H9 (cell line): ENCODE measurements around the gene TEF. TPM values are rescaled to one million over a fixed set of nuclear protein-coding genes. Genes with fewer than 3 reads are reported as not detected.

ENCODE experiments used
- DNase-seq: peaks from one replicate; pipeline ENCODE4 v3.0.0-alpha.2; 2017
- H2AFZ ChIP-seq: one replicate; pipeline ENCODE4 v1.6.1; 2013; ENCODE audit warnings: mild to moderate bottlenecking, low read length, control low read depth, moderate library complexity
- H2AK5ac ChIP-seq: 2 replicates; pipeline ENCODE4 v1.6.1; 2013; ENCODE audit warnings: low read length, control low read depth, mixed read lengths; ENCODE audit not compliant: insufficient read length
- H2BK120ac ChIP-seq: one replicate; pipeline ENCODE4 v1.6.1; 2013; ENCODE audit warnings: low read depth, mild to moderate bottlenecking, low read length, control low read depth, inconsistent platforms; ENCODE audit not compliant: poor library complexity, severe bottlenecking
- H2BK12ac ChIP-seq: 2 replicates; pipeline ENCODE4 v1.6.1; 2013; ENCODE audit warnings: low read length, control low read depth, mixed read lengths, low read depth; ENCODE audit not compliant: insufficient read length
- H2BK15ac ChIP-seq: 2 replicates; pipeline ENCODE4 v1.6.1; 2013; ENCODE audit warnings: low read depth, low read length, control low read depth
- H2BK20ac ChIP-seq: one replicate; pipeline ENCODE4 v1.6.1; 2013; ENCODE audit warnings: low read depth, mild to moderate bottlenecking, low read length, control low read depth, inconsistent platforms; ENCODE audit not compliant: poor library complexity, severe bottlenecking
- H2BK5ac ChIP-seq: 2 replicates; pipeline ENCODE4 v1.6.1; 2013; ENCODE audit warnings: low read length, control low read depth, mixed read lengths; ENCODE audit not compliant: insufficient read length
- H3K14ac ChIP-seq: 2 replicates; pipeline ENCODE4 v1.6.1; 2013; ENCODE audit warnings: low read length, control low read depth; ENCODE audit not compliant: insufficient read depth
- H3K18ac ChIP-seq: 2 replicates; pipeline ENCODE4 v1.6.1; 2013; ENCODE audit warnings: low read depth, mild to moderate bottlenecking, mixed read lengths, low read length, control low read depth; ENCODE audit not compliant: insufficient read length
- H3K23ac ChIP-seq: 2 replicates; pipeline ENCODE4 v1.6.1; 2013; ENCODE audit warnings: low read length, control low read depth, mixed read lengths, low read depth; ENCODE audit not compliant: insufficient read length
- H3K23me2 ChIP-seq: 2 replicates; pipeline ENCODE4 v1.6.1; 2013; ENCODE audit warnings: low read depth, mild to moderate bottlenecking, mixed read lengths, low read length, control low read depth; ENCODE audit not compliant: insufficient read length, poor library complexity, severe bottlenecking
- H3K27ac ChIP-seq: 2 replicates; pipeline ENCODE4 v1.5.1; 2013; ENCODE audit warnings: low read length, control low read depth, mixed read lengths, low read depth; ENCODE audit not compliant: insufficient read length
- H3K27me3 ChIP-seq: 2 replicates; pipeline ENCODE4 v1.6.1; 2013; ENCODE audit warnings: low read length, control low read depth, inconsistent platforms; ENCODE audit not compliant: insufficient read depth
- H3K4ac ChIP-seq: 2 replicates; pipeline ENCODE4 v1.6.1; 2013; ENCODE audit warnings: low read depth, mild to moderate bottlenecking, control low read depth, inconsistent platforms, low read length, moderate library complexity
- H3K4me1 ChIP-seq: 2 replicates; pipeline ENCODE4 v1.6.1; 2013; ENCODE audit warnings: low read length, control low read depth, inconsistent platforms; ENCODE audit not compliant: insufficient read depth
- H3K4me2 ChIP-seq: 2 replicates; pipeline ENCODE4 v1.6.1; 2013; ENCODE audit warnings: low read length, control low read depth, mixed read lengths; ENCODE audit not compliant: insufficient read length, insufficient read depth
- H3K56ac ChIP-seq: 2 replicates; pipeline ENCODE4 v1.6.1; 2013; ENCODE audit warnings: low read depth, mild to moderate bottlenecking, mixed read lengths, low read length, control low read depth; ENCODE audit not compliant: insufficient read length
- H3K79me1 ChIP-seq: 2 replicates; pipeline ENCODE4 v1.6.1; 2013; ENCODE audit warnings: low read depth, mild to moderate bottlenecking, moderate library complexity, low read length, control low read depth, inconsistent platforms; ENCODE audit not compliant: insufficient read depth, poor library complexity, severe bottlenecking
- H3K79me2 ChIP-seq: 2 replicates; pipeline ENCODE4 v1.6.1; 2013; ENCODE audit warnings: low read length, control low read depth, inconsistent platforms; ENCODE audit not compliant: insufficient read depth
- H3K9ac ChIP-seq: 2 replicates; pipeline ENCODE4 v1.6.1; 2013; ENCODE audit warnings: low read length, control low read depth, mixed read lengths; ENCODE audit not compliant: insufficient read length; ENCODE audit errors: extremely low read depth
- H3K9me3 ChIP-seq: one replicate; pipeline ENCODE4 v1.6.1; 2013; ENCODE audit warnings: low read depth, low read length, inconsistent platforms; ENCODE audit not compliant: control insufficient read depth
- H3T11ph ChIP-seq: one replicate; pipeline ENCODE4 v1.6.1; 2013; ENCODE audit warnings: mild to moderate bottlenecking, low read length, control low read depth, inconsistent platforms
- H4K20me1 ChIP-seq: one replicate; pipeline ENCODE4 v1.6.1; 2013; ENCODE audit not compliant: control insufficient read depth, insufficient read length, insufficient read depth
- H4K5ac ChIP-seq: 2 replicates; pipeline ENCODE4 v1.6.1; 2013; ENCODE audit warnings: low read depth, mild to moderate bottlenecking, mixed read lengths, low read length, control low read depth; ENCODE audit not compliant: insufficient read length
- H4K8ac ChIP-seq: replicated peaks from 2 replicates; pipeline ENCODE4 v1.6.1; 2013; ENCODE audit warnings: low read length, control low read depth, mixed read lengths, low read depth; ENCODE audit not compliant: insufficient read length
- H4K91ac ChIP-seq: 2 replicates; pipeline ENCODE4 v1.6.1; 2013; ENCODE audit warnings: low read depth, mild to moderate bottlenecking, moderate library complexity, mixed read lengths, low read length, control low read depth; ENCODE audit not compliant: insufficient read length
- H3K27ac Mint-ChIP-seq, 3 experiments: 2 replicates in 2 of 3; 3 replicates in 1 of 3; pipeline ENCODE4 v1.8.0; 2020 to 2021; ENCODE audit warnings: mixed read lengths in 3 of 3, mild to moderate bottlenecking in 1 of 3, moderate library complexity in 1 of 3
- H3K27me3 Mint-ChIP-seq: 2 replicates; pipeline ENCODE4 v1.8.0; 2021; ENCODE audit warnings: low read depth, mild to moderate bottlenecking, moderate library complexity, mixed read lengths
- H3K36me3 Mint-ChIP-seq, 3 experiments: 2 replicates in 2 of 3; 3 replicates in 1 of 3; pipeline ENCODE4 v1.8.0; 2020 to 2021; ENCODE audit warnings: low read depth in 3 of 3, mixed read lengths in 3 of 3; ENCODE audit not compliant: insufficient read depth in 1 of 3
- H3K4me1 Mint-ChIP-seq, 2 experiments: 2 replicates each; pipeline ENCODE4 v1.8.0; 2020; ENCODE audit warnings: mixed read lengths in 2 of 2
- H3K4me3 Mint-ChIP-seq, 2 experiments: 2 replicates in 1 of 2; 3 replicates in 1 of 2; pipeline ENCODE4 v1.8.0; 2020 to 2021; ENCODE audit warnings: mild to moderate bottlenecking in 2 of 2, mixed read lengths in 2 of 2, moderate library complexity in 1 of 2
- H3K9me3 Mint-ChIP-seq, 2 experiments: 2 replicates in 1 of 2; 3 replicates in 1 of 2; pipeline ENCODE4 v1.8.0; 2020; ENCODE audit warnings: mild to moderate bottlenecking in 2 of 2, mixed read lengths in 2 of 2, moderate library complexity in 1 of 2
- total RNA-seq: library from RNA; stranded (reverse); gene quantifications from 2 replicates; pipeline ENCODE4 v1.2.1, GENCODE V29; 2021
- TF ChIP-seq, protein P1 (sequence below): fragments of 200-600 bp; sonication (generic); conservative IDR thresholded peaks from 3 replicates; pipeline ENCODE4 v1.8.0; 2021; ENCODE audit warnings: antibody characterized with exemption, mild to moderate bottlenecking

The TEF gene
- total RNA-seq, 1 experiment from 2014 or later, result 17.9 TPM

DNA sequence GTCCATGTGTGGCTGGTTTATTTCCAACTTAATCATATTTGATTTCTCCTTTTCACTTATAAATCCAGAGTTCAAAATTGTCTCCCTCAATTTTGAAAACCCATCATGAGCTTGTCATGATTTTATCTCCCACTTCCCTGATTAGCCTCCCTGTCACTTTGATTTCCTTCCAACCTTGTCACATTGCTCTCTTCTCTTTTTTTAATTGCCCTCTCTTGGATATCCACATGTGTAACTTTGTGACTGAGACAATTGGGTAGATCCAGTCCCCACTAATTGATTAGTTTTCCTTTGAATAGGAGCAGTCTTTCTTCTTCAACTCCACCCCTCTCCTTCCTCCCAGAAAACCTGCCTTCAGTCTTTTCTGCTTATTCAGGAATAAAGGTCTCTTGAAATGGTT lies 2.4 kb downstream of the TEF start:
- no peaks in the 10 kb centered on the region; a peak in 1 of 5 replicates for H3K9me3 Mint-ChIP-seq
- H2AK5ac ChIP-seq, result no peak overlapping the region
- H4K5ac ChIP-seq, result no peak overlapping the region
- peaks cover 2 to 16% (median 15%) of the 10 kb centered on the region in 3 experiments; a peak in 5 of 7 replicates for H3K36me3 Mint-ChIP-seq
- H2BK12ac ChIP-seq, result no peak overlapping the region
- H3K23ac ChIP-seq, result no peak overlapping the region
- H3T11ph ChIP-seq, result no peak overlapping the region
- H2AFZ ChIP-seq, result no peak overlapping the region
- no peak overlapping the region for H2BK20ac ChIP-seq
- no peaks in the 10 kb centered on the region; the same call in 1 of the 2 replicates for H3K27me3 Mint-ChIP-seq
- H3K27me3 ChIP-seq, result no peaks in the 10 kb centered on the region
- TF ChIP-seq, protein P1, sequence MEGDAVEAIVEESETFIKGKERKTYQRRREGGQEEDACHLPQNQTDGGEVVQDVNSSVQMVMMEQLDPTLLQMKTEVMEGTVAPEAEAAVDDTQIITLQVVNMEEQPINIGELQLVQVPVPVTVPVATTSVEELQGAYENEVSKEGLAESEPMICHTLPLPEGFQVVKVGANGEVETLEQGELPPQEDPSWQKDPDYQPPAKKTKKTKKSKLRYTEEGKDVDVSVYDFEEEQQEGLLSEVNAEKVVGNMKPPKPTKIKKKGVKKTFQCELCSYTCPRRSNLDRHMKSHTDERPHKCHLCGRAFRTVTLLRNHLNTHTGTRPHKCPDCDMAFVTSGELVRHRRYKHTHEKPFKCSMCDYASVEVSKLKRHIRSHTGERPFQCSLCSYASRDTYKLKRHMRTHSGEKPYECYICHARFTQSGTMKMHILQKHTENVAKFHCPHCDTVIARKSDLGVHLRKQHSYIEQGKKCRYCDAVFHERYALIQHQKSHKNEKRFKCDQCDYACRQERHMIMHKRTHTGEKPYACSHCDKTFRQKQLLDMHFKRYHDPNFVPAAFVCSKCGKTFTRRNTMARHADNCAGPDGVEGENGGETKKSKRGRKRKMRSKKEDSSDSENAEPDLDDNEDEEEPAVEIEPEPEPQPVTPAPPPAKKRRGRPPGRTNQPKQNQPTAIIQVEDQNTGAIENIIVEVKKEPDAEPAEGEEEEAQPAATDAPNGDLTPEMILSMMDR, result no peak
- H2BK15ac ChIP-seq, result no peak overlapping the region
- H3K4me2 ChIP-seq, result no peak overlapping the region
- no peaks in the 10 kb centered on the region for H3K9me3 ChIP-seq
- no peak overlapping the region for H3K18ac ChIP-seq
- no peaks in the 10 kb centered on the region for H3K79me2 ChIP-seq
- no peaks in the 10 kb centered on the region for H4K20me1 ChIP-seq
- no peak overlapping the region for H3K9ac ChIP-seq
- no peak overlapping the region; a peak in 2 of 7 replicates for H3K27ac Mint-ChIP-seq
- no peaks in the 10 kb centered on the region for H3K79me1 ChIP-seq
- H3K27ac ChIP-seq, result no peak overlapping the region
- H3K14ac ChIP-seq, result no peak overlapping the region
- no peak overlapping the region for H4K91ac ChIP-seq
- no peak overlapping the region for H4K8ac ChIP-seq
- H3K56ac ChIP-seq, result no peak overlapping the region
- no peak overlapping the region for H2BK5ac ChIP-seq
- H3K4me1 ChIP-seq, result no peaks in the 10 kb centered on the region
- no peak overlapping the region for H2BK120ac ChIP-seq
- H3K23me2 ChIP-seq, result peaks cover 12% of the 10 kb centered on the region
- peaks cover 24 to 25% of the 10 kb centered on the region in 2 experiments for H3K4me1 Mint-ChIP-seq
- peak overlapping the region; percentile 0 to 4; a peak in 1 of 5 replicates for H3K4me3 Mint-ChIP-seq
- DNase-seq, result no peak
- no peak overlapping the region for H3K4ac ChIP-seq
